K562 (cell line): Measurements from ENCODE around the gene TOMM6. TPM values are rescaled to one million over a fixed set of nuclear protein-coding genes. Genes with fewer than 3 reads are reported as not detected.

ENCODE experiments used
- CHD2 ChIP-seq: IDR thresholded peaks from 2 replicates; pipeline ENCODE4 v1.6.1; 2011; ENCODE audit warnings: low read depth, low read length
- CTBP1 ChIP-seq: fragments of 450-650 bp; IDR thresholded peaks from 2 replicates; pipeline ENCODE4 v1.6.1; 2016; ENCODE audit warnings: borderline replicate concordance
- ELF1 ChIP-seq: fragments of 200-800 bp; sonication (Bioruptor generic); IDR thresholded peaks from 2 replicates; pipeline ENCODE4 v1.6.1; 2016; ENCODE audit warnings: missing genetic modification characterization, missing compliant biosample characterization
- FOXA3 ChIP-seq, 2 experiments: fragments of 450-650 bp in 1 of 2; sonication (generic) in 1 of 2; formaldehyde crosslinking; IDR thresholded peaks in 1 of 2; conservative IDR thresholded peaks in 1 of 2; 2 replicates each; pipeline versions ENCODE4 v1.4.0 to v1.8.0; 2020 to 2022; ENCODE audit warnings: mild to moderate bottlenecking in 2 of 2, missing genetic modification reagents in 1 of 2
- GATAD2A ChIP-seq: fragments of 450-650 bp; IDR thresholded peaks from 2 replicates; pipeline ENCODE4 v1.6.1; 2017
- L3MBTL2 ChIP-seq: fragments of 450-650 bp; IDR thresholded peaks from 2 replicates; pipeline ENCODE4 v1.6.1; 2016; ENCODE audit warnings: mild to moderate bottlenecking, moderate library complexity
- MAFK ChIP-seq: IDR thresholded peaks from 2 replicates; pipeline ENCODE4 v1.6.1; 2011; ENCODE audit warnings: low read length, improper control_type of control experiment
- MTA2 ChIP-seq: fragments of 450-650 bp; IDR thresholded peaks from 2 replicates; pipeline ENCODE4 v1.6.1; 2016; ENCODE audit warnings: low read depth
- MYC ChIP-seq, 2 experiments: fragments of 250-450 bp in 1 of 2; sonication (Bioruptor Pico) in 1 of 2; IDR thresholded peaks; 2 replicates each; pipeline versions ENCODE4 v1.5.1 to v1.6.1; 2012 to 2021; ENCODE audit warnings: low read depth in 2 of 2, borderline replicate concordance in 1 of 2, improper control_type of control experiment in 1 of 2, low read length in 1 of 2, mild to moderate bottlenecking in 1 of 2, moderate library complexity in 1 of 2
- RBM15 ChIP-seq: fragments of 200-400 bp; formaldehyde crosslinking; IDR thresholded peaks from 2 replicates; pipeline ENCODE4 v1.6.1; 2018; ENCODE audit warnings: mild to moderate bottlenecking, low read length, moderate library complexity; ENCODE audit not compliant: insufficient read depth
- SMARCC2 ChIP-seq: fragments of 450-650 bp; IDR thresholded peaks from 2 replicates; pipeline ENCODE4 v1.6.1; 2017; ENCODE audit warnings: antibody characterized with exemption, moderate library complexity, mild to moderate bottlenecking, low read depth
- SOX6 ChIP-seq: fragments of 450-650 bp; IDR thresholded peaks from 2 replicates; pipeline ENCODE4 v1.6.1; 2014; ENCODE audit warnings: mild to moderate bottlenecking
- XRCC5 ChIP-seq: fragments of 200-400 bp; formaldehyde crosslinking; IDR thresholded peaks from 2 replicates; pipeline ENCODE4 v1.6.1; 2017; ENCODE audit warnings: low read depth, mild to moderate bottlenecking, low read length
- polyA plus RNA-seq, 8 experiments: library from polyadenylated mRNA; depleted of rRNA in 4 of 8; stranded (reverse) in 5 of 8; unstranded in 3 of 8; fragments of >200 nt; fragmentation: Nextera tagmentation in 2 of 8; fragmentation: Illumina TruSeq in 1 of 8; extraction: Ambion mirVana in 2 of 8; extraction: Trizol in 1 of 8; gene quantifications; 2 replicates each; pipeline versions ENCODE4 v1.2.1 to v1.2.3, GENCODE V29; 2011 to 2014; ENCODE audit warnings: inconsistent platforms in 1 of 8, missing spikeins in 1 of 8
- total RNA-seq, 7 experiments: library from RNA; depleted of rRNA in 6 of 7; stranded (reverse); fragments of >200 nt in 6 of 7; fragmentation: Illumina TruSeq in 2 of 7; extraction: Trizol in 2 of 7; gene quantifications; 2 replicates each; pipeline versions ENCODE4 v1.2.1 to v1.2.3, GENCODE V29; 2011 to 2021; ENCODE audit warnings: low replicate concordance in 1 of 7
- TF ChIP-seq, protein P1 (sequence below): IDR thresholded peaks from 2 replicates; pipeline ENCODE4 v1.6.1; 2012; ENCODE audit warnings: low read depth, low read length, improper control_type of control experiment, borderline replicate concordance
- TF ChIP-seq, protein P2 (sequence below): sonication (generic); formaldehyde crosslinking; IDR thresholded peaks from 2 replicates; pipeline ENCODE4 v1.8.0; 2022; ENCODE audit warnings: mild to moderate bottlenecking, missing genetic modification reagents
- TF ChIP-seq, protein P3 (sequence below): fragments of 250-450 bp; sonication (Bioruptor Pico); IDR thresholded peaks from 2 replicates; pipeline ENCODE4 v1.5.0; 2022; ENCODE audit warnings: mild to moderate bottlenecking
- TF ChIP-seq, protein P4 (sequence below): fragments of 450-650 bp; IDR thresholded peaks from 2 replicates; pipeline ENCODE4 v1.6.1; 2016; ENCODE audit warnings: missing biosample characterization, missing genetic modification characterization

Gene TOMM6
- total and polyA plus RNA-seq, 9 of the 15 experiments (the other 6 are each of a cell fraction or from before 2014, with no cell fraction given), result 380 to 2,097 (median 1,065) TPM

DNA sequence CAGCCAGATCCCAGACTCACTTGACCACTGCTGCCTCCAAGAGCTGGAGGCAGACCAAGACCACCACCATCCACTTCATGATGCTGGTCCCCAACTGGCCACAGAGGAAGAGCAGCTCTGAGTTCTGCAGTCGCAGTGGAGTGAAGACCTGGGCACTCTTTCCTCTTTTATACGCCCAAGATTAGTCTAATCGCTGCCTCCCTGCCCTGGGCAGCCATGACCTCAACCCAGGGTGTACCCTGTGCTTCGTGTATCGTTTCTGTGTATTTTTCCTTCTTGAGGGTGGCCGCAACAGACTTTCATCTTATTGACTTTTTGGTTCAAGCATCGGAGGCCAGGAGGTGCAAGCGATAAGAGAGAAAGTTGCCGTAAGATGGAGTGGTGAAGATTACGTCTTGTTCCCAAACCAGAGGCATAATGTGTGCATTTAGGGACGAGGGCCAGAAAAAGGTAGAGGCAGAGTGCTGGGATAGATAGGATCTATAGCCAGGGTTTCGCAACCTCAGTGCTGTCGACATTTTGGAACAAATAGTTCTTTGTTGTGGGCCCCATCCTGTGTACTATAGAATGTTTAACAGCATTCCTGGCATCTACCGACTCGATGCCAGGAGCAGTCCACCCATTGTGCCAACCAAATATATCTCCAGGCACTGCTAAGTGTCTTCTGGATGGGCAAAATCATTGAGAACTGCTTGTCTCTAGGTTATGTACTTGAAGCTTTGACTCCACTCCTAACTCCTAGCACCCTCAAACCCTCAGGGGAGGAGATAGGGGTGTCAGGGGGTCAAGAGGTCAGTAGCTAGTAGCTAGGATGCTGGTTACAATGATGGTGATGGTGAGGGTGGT is 40.0 kb upstream of the TOMM6 start, which contains the start of gene PGC (continued):
- TF ChIP-seq, protein P1, sequence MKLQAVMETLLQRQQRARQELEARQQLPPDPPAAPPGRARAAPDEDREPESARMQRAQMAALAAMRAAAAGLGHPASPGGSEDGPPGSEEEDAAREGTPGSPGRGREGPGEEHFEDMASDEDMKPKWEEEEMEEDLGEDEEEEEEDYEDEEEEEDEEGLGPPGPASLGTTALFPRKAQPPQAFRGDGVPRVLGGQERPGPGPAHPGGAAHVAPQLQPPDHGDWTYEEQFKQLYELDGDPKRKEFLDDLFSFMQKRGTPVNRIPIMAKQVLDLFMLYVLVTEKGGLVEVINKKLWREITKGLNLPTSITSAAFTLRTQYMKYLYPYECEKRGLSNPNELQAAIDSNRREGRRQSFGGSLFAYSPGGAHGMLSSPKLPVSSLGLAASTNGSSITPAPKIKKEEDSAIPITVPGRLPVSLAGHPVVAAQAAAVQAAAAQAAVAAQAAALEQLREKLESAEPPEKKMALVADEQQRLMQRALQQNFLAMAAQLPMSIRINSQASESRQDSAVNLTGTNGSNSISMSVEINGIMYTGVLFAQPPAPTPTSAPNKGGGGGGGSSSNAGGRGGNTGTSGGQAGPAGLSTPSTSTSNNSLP, result no peak
- TF ChIP-seq CTBP1, result peak; percentile 96; the same call in 1 of the 2 replicates
- no peak for TF ChIP-seq MAFK
- TF ChIP-seq MYC (IDR thresholded peaks at IDR 0.05; ENCODE audit: low read depth, low read length), result peak; percentile 13; the same call in 1 of the 2 replicates
- TF ChIP-seq MYC (CRISPR knock-in tag; IDR thresholded peaks at IDR 0.05; ENCODE audit: borderline replicate concordance, low read depth), result no peak
- TF ChIP-seq L3MBTL2, result peak; percentile 59
- no peak for TF ChIP-seq ELF1 (tag)
- TF ChIP-seq SOX6, result peak; percentile 90
- TF ChIP-seq MTA2, result peak; percentile 72
- no peak for TF ChIP-seq GATAD2A
- peak; percentile 6 to 92; a peak in 2 of 4 replicates for TF ChIP-seq FOXA3 (CRISPR knock-in tag; conservative IDR thresholded peaks at IDR 0.05 in 1 of 2, IDR thresholded peaks at IDR 0.05 in 1 of 2)
- peak; percentile 52; the same call in 1 of the 2 replicates for TF ChIP-seq SMARCC2
- TF ChIP-seq, protein P2, sequence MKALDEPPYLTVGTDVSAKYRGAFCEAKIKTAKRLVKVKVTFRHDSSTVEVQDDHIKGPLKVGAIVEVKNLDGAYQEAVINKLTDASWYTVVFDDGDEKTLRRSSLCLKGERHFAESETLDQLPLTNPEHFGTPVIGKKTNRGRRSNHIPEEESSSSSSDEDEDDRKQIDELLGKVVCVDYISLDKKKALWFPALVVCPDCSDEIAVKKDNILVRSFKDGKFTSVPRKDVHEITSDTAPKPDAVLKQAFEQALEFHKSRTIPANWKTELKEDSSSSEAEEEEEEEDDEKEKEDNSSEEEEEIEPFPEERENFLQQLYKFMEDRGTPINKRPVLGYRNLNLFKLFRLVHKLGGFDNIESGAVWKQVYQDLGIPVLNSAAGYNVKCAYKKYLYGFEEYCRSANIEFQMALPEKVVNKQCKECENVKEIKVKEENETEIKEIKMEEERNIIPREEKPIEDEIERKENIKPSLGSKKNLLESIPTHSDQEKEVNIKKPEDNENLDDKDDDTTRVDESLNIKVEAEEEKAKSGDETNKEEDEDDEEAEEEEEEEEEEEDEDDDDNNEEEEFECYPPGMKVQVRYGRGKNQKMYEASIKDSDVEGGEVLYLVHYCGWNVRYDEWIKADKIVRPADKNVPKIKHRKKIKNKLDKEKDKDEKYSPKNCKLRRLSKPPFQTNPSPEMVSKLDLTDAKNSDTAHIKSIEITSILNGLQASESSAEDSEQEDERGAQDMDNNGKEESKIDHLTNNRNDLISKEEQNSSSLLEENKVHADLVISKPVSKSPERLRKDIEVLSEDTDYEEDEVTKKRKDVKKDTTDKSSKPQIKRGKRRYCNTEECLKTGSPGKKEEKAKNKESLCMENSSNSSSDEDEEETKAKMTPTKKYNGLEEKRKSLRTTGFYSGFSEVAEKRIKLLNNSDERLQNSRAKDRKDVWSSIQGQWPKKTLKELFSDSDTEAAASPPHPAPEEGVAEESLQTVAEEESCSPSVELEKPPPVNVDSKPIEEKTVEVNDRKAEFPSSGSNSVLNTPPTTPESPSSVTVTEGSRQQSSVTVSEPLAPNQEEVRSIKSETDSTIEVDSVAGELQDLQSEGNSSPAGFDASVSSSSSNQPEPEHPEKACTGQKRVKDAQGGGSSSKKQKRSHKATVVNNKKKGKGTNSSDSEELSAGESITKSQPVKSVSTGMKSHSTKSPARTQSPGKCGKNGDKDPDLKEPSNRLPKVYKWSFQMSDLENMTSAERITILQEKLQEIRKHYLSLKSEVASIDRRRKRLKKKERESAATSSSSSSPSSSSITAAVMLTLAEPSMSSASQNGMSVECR, result no peak
- TF ChIP-seq CHD2, result no peak
- no peak for TF ChIP-seq XRCC5
- TF ChIP-seq RBM15, result no peak
- TF ChIP-seq, protein P3, sequence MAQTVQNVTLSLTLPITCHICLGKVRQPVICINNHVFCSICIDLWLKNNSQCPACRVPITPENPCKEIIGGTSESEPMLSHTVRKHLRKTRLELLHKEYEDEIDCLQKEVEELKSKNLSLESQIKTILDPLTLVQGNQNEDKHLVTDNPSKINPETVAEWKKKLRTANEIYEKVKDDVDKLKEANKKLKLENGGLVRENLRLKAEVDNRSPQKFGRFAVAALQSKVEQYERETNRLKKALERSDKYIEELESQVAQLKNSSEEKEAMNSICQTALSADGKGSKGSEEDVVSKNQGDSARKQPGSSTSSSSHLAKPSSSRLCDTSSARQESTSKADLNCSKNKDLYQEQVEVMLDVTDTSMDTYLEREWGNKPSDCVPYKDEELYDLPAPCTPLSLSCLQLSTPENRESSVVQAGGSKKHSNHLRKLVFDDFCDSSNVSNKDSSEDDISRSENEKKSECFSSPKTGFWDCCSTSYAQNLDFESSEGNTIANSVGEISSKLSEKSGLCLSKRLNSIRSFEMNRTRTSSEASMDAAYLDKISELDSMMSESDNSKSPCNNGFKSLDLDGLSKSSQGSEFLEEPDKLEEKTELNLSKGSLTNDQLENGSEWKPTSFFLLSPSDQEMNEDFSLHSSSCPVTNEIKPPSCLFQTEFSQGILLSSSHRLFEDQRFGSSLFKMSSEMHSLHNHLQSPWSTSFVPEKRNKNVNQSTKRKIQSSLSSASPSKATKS (CRISPR knock-in tag), result no peak
- TF ChIP-seq, protein P4, sequence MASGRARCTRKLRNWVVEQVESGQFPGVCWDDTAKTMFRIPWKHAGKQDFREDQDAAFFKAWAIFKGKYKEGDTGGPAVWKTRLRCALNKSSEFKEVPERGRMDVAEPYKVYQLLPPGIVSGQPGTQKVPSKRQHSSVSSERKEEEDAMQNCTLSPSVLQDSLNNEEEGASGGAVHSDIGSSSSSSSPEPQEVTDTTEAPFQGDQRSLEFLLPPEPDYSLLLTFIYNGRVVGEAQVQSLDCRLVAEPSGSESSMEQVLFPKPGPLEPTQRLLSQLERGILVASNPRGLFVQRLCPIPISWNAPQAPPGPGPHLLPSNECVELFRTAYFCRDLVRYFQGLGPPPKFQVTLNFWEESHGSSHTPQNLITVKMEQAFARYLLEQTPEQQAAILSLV, result no peak
